SK-N-SH treated with all-trans-retinoic acid at 6 μM for 48 hours (cell line): Measurements from ENCODE around the gene LAPTM5.

Experiments
- ARNTL ChIP-seq: fragments of 450-650 bp; formaldehyde crosslinking; IDR thresholded peaks from 2 replicates; pipeline ENCODE4 v1.5.0; 2020; ENCODE audit warnings: low read depth, mild to moderate bottlenecking, moderate library complexity, borderline replicate concordance
- BACH2 ChIP-seq: fragments of 250-450 bp; sonication (Bioruptor Pico); IDR thresholded peaks from 2 replicates; pipeline ENCODE4 v1.9.0; 2021; ENCODE audit warnings: mild to moderate bottlenecking, borderline replicate concordance
- CREB5 ChIP-seq: fragments of 250-450 bp; sonication (Bioruptor Pico); IDR thresholded peaks from 2 replicates; pipeline ENCODE4 v1.5.1; 2020; ENCODE audit warnings: low read depth, mild to moderate bottlenecking, moderate library complexity
- CSRNP3 ChIP-seq: fragments of 250-450 bp; sonication (Bioruptor Pico); IDR thresholded peaks from 2 replicates; pipeline ENCODE4 v1.5.1; 2021; ENCODE audit warnings: mild to moderate bottlenecking, moderate library complexity
- ISL1 ChIP-seq: fragments of 250-450 bp; sonication (Bioruptor Pico); IDR thresholded peaks from 2 replicates; pipeline ENCODE4 v2.1.2; 2022; ENCODE audit warnings: mild to moderate bottlenecking, moderate library complexity
- OSR1 ChIP-seq: fragments of 250-450 bp; sonication (Bioruptor Pico); IDR thresholded peaks from 2 replicates; pipeline ENCODE4 v1.8.0; 2022; ENCODE audit warnings: moderate library complexity, mild to moderate bottlenecking, inconsistent platforms
- PATZ1 ChIP-seq: fragments of 250-450 bp; sonication (Bioruptor Pico); IDR thresholded peaks from 2 replicates; pipeline ENCODE4 v1.8.0; 2020; ENCODE audit warnings: mild to moderate bottlenecking, moderate library complexity, borderline replicate concordance
- PPARA ChIP-seq: fragments of 250-450 bp; sonication (Bioruptor Pico); IDR thresholded peaks from 2 replicates; pipeline ENCODE4 v1.5.0; 2020; ENCODE audit warnings: mild to moderate bottlenecking, borderline replicate concordance
- RARB ChIP-seq: fragments of 250-450 bp; sonication (Bioruptor Pico); IDR thresholded peaks from 2 replicates; pipeline ENCODE4 v1.8.0; 2021; ENCODE audit warnings: mild to moderate bottlenecking, moderate library complexity
- SNAI2 ChIP-seq: fragments of 250-450 bp; sonication (Bioruptor Pico); IDR thresholded peaks from 2 replicates; pipeline ENCODE4 v1.5.0; 2020; ENCODE audit warnings: mild to moderate bottlenecking, moderate library complexity
- ZFP3 ChIP-seq: fragments of 250-450 bp; sonication (Bioruptor Pico); IDR thresholded peaks from 2 replicates; pipeline ENCODE4 v1.5.0; 2020; ENCODE audit warnings: mild to moderate bottlenecking, moderate library complexity
- ZNF565 ChIP-seq: fragments of 450-650 bp; formaldehyde crosslinking; conservative IDR thresholded peaks from 2 replicates; pipeline ENCODE4 v1.5.0; 2020; ENCODE audit warnings: low read depth, mild to moderate bottlenecking, moderate library complexity

- TF ChIP-seq CSRNP3 (CRISPR knock-in tag) (no peak), PATZ1 (CRISPR knock-in tag) (no peak), ZFP3 (CRISPR knock-in tag) (no peak), ARNTL (CRISPR knock-in tag) (no peak), RARB (CRISPR knock-in tag) (no peak), SNAI2 (CRISPR knock-in tag) (no peak), PPARA (CRISPR knock-in tag) (no peak), BACH2 (no peak), OSR1 (no peak), CREB5 (no peak), ISL1 (no peak), ZNF565 (no peak)
Measured at GRCh38 chr1:30684881-30685795, 72.4 kb downstream of the LAPTM5 start.
